IPS DF 6.9 (cell line): ENCODE data around the gene DTHD1.

Experiments
- DNase-seq: peaks from one replicate; pipeline ENCODE4 v3.0.0-alpha.2; 2013; ENCODE audit warnings: low read depth, low spot score
- H3K27ac ChIP-seq: one replicate; pipeline ENCODE4 v1.5.1; 2013; ENCODE audit warnings: low read length, control low read depth
- H3K27me3 ChIP-seq: 2 replicates; pipeline ENCODE4 v1.6.1; 2013; ENCODE audit warnings: mild to moderate bottlenecking, low read length; ENCODE audit not compliant: control insufficient read depth, insufficient read depth
- H3K36me3 ChIP-seq: 2 replicates; pipeline ENCODE4 v1.6.1; 2013; ENCODE audit warnings: low read length; ENCODE audit not compliant: control insufficient read depth, insufficient read depth
- H3K4me1 ChIP-seq: 2 replicates; pipeline ENCODE4 v1.6.1; 2013; ENCODE audit warnings: low read length; ENCODE audit not compliant: control insufficient read depth, insufficient read depth
- H3K4me3 ChIP-seq: 2 replicates; pipeline ENCODE4 v1.5.1; 2013; ENCODE audit warnings: mild to moderate bottlenecking, low read length
- H3K9me3 ChIP-seq: 2 replicates; pipeline ENCODE4 v1.6.1; 2013; ENCODE audit warnings: low read length, inconsistent platforms; ENCODE audit not compliant: control insufficient read depth, insufficient read depth
- WGBS: extraction: QIAGEN DNeasy Blood & Tissue Kit; methylation state at CpG from one replicate; pipeline ENCODE4 v1.1.7; 2013; ENCODE audit warnings: mixed read lengths, missing lambda C conversion rate; ENCODE audit not compliant: insufficient read length, insufficient coverage; 5-methylcytosine and 5-hydroxymethylcytosine counted together

The DTHD1 gene

GRCh38 chr4:36244257-36245082, 36.9 kb upstream of the DTHD1 start, which contains the start of gene ARAP2:
Gene ARAP2 (minus strand): TSS chr4:36244514. CDS start chr4:36229486, 15,028 bp downstream.
- no peak for DNase-seq
- H3K4me3 ChIP-seq: peak within 1 kb of the TSS; percentile 58
- no CpG with 5 or more reads among the region's 81 CpGs for WGBS
- no peaks in the 10 kb centered on the region for H3K36me3 ChIP-seq
- no peaks in the 10 kb centered on the region; the same call in 1 of the 2 replicates for H3K4me1 ChIP-seq
- no peaks in the 10 kb centered on the region for H3K9me3 ChIP-seq
- no peak within 1 kb of the TSS for H3K27ac ChIP-seq
- peaks cover 2% of the 10 kb centered on the region; the same call in 1 of the 2 replicates for H3K27me3 ChIP-seq

- no peak overlapping the region for H3K4me3 ChIP-seq
- DNase-seq: no peak
- no peak overlapping the region for H3K27ac ChIP-seq
- H3K9me3 ChIP-seq: no peaks in the 10 kb centered on the region
- no peaks in the 10 kb centered on the region for H3K36me3 ChIP-seq
- H3K27me3 ChIP-seq: no peaks in the 10 kb centered on the region
- H3K4me1 ChIP-seq: no peaks in the 10 kb centered on the region; the same call in 1 of the 2 replicates
- WGBS: no CpG with 5 or more reads among the region's 1 CpG
These were observed 31.8 kb upstream of the DTHD1 start for GRCh38 chr4:36249610-36250009.

- Histone ChIP-seq H3K4me1 (no peaks in the 10 kb centered on the region), H3K9me3 (no peaks in the 10 kb centered on the region), H3K27ac (no peak overlapping the region), H3K36me3 (no peaks in the 10 kb centered on the region), H3K4me3 (no peak overlapping the region), H3K27me3 (no peaks in the 10 kb centered on the region)
- no peak for DNase-seq
- WGBS: no CpG with 5 or more reads among the region's 2 CpGs
These were observed 29.4 kb upstream of the DTHD1 start for GRCh38 chr4:36251983-36252382.

- Histone ChIP-seq H3K4me1 (no peaks in the 10 kb centered on the region), H3K27ac (no peak overlapping the region), H3K9me3 (no peaks in the 10 kb centered on the region), H3K4me3 (no peak overlapping the region), H3K36me3 (no peaks in the 10 kb centered on the region), H3K27me3 (no peaks in the 10 kb centered on the region)
- no CpG with 5 or more reads among the region's 2 CpGs for WGBS
- DNase-seq: no peak
These were observed 27.0 kb upstream of the DTHD1 start for GRCh38 chr4:36254371-36254770.

- H3K4me3 ChIP-seq: no peak overlapping the region
- no peaks in the 10 kb centered on the region for H3K27me3 ChIP-seq
- H3K4me1 ChIP-seq: no peaks in the 10 kb centered on the region
- WGBS: no CpG with 5 or more reads among the region's 2 CpGs
- no peaks in the 10 kb centered on the region for H3K36me3 ChIP-seq
- no peak for DNase-seq
- H3K27ac ChIP-seq: no peak overlapping the region
- H3K9me3 ChIP-seq: no peaks in the 10 kb centered on the region
These were observed 25.8 kb upstream of the DTHD1 start for GRCh38 chr4:36255577-36255976.

GRCh38 chr4:36256398-36256891, 25.0 kb upstream of the DTHD1 start:
- H3K4me1 ChIP-seq: no peaks in the 10 kb centered on the region
- no peak overlapping the region for H3K4me3 ChIP-seq
- H3K36me3 ChIP-seq: no peaks in the 10 kb centered on the region
- H3K9me3 ChIP-seq: no peaks in the 10 kb centered on the region
- no peak overlapping the region for H3K27ac ChIP-seq
- no peaks in the 10 kb centered on the region for H3K27me3 ChIP-seq
- no peak for DNase-seq
- no CpG with 5 or more reads among the region's 6 CpGs for whole genome bisulfite sequencing

- no peak overlapping the region for H3K4me3 ChIP-seq
- H3K27ac ChIP-seq: no peak overlapping the region
- no peaks in the 10 kb centered on the region for H3K36me3 ChIP-seq
- no peak for DNase-seq
- H3K27me3 ChIP-seq: no peaks in the 10 kb centered on the region
- no peaks in the 10 kb centered on the region for H3K9me3 ChIP-seq
- no CpG with 5 or more reads among the region's 5 CpGs for WGBS
- no peaks in the 10 kb centered on the region for H3K4me1 ChIP-seq
These were observed 20.7 kb upstream of the DTHD1 start for GRCh38 chr4:36260731-36261130.

- Histone ChIP-seq H3K27me3 (no peaks in the 10 kb centered on the region), H3K27ac (no peak overlapping the region), H3K9me3 (no peaks in the 10 kb centered on the region), H3K4me1 (no peaks in the 10 kb centered on the region), H3K36me3 (no peaks in the 10 kb centered on the region), H3K4me3 (no peak overlapping the region)
- no CpG with 5 or more reads among the region's 2 CpGs for WGBS
- no peak for DNase-seq
These were observed 17.1 kb upstream of the DTHD1 start for GRCh38 chr4:36264207-36264826.

- Histone ChIP-seq H3K27me3 (no peaks in the 10 kb centered on the region), H3K4me3 (no peak overlapping the region), H3K9me3 (no peaks in the 10 kb centered on the region), H3K4me1 (no peaks in the 10 kb centered on the region), H3K27ac (no peak overlapping the region), H3K36me3 (no peaks in the 10 kb centered on the region)
- no CpG with 5 or more reads among the region's 2 CpGs for WGBS
- no peak for DNase-seq
These were observed 13.7 kb upstream of the DTHD1 start for GRCh38 chr4:36267486-36268268.

- Histone ChIP-seq H3K9me3 (no peaks in the 10 kb centered on the region), H3K27ac (no peak overlapping the region), H3K36me3 (no peaks in the 10 kb centered on the region), H3K4me1 (no peaks in the 10 kb centered on the region), H3K27me3 (no peaks in the 10 kb centered on the region), H3K4me3 (no peak overlapping the region)
- WGBS: no CpG with 5 or more reads among the region's 4 CpGs
- no peak for DNase-seq
These were observed 12.3 kb upstream of the DTHD1 start for GRCh38 chr4:36269101-36269500.
